ENCODE results near the gene PHF11.
"Not testable (repeated sequence)": the region's sequence is repeated elsewhere in the genome, so short reads cannot be mapped to it uniquely, and the experiment has no call there.

PHF11 gene

DNA sequence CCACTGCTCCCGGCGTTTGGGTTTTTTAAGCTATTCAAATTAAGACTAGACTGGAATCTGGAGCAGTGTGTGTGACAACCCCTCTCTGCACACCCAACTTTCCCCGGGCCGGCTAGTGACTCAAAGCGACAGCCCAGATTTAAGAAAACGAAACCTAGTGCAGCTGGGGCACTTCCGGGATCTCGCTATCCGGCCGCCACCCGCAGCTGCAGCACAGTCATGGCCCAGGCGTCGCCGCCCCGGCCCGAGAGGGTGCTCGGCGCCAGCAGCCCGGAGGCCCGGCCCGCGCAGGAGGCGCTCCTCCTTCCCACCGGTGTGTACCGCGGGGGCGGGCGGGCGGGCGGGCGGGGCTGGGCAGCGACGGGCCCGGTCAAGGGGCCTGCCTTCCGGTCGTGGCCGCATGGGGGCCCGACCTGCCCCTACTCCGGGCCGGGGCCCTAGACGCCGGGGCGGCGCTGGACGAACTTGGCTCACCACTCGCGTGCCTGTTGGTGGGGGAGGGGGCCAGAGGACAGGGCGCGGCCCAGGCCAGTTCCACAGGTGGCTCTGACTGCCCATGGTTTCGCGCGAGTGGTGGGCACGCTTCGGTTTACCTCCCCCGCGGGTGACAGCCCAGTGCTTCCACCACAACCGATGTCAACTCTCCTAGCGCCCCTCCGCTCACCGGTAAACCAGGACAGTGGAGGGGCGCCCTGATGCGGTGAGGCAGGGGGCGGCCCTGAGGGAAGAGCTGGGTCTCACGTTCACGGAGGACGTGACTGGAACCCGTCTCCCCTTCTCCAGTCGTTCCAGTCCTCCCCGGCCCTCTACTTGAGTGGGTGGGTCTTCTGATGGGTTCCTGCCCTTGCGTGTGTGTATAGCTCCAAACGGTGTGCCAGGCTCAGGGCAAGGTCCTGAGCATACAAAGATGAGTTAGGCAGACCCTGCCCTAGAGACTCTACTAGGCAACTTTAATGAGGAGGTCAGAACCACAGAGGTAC is at the start of gene PHF11:
Gene PHF11 (plus strand): TSS at position 171 of the 980 bp plus-strand sequence. CDS start 49 bp downstream, at position 220.
- DNase-seq: peak; percentile 59

DNA sequence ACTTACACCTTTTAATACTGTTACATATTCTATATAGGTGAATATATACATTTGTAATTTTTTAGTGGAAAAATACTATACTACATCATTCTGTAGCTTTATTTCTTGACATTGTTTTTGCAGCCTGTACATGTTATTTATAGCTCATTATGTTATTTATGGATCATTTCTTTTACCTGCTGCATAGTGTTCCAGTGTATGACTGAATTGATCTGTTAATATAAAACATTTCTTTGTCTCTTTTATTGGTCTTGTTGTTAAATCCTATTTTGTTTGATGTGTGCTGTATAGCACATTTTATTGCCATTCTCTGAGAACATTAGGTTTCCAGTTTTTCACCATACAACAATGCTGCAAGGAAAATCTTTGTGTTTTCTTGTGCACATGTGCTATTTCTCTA is 49.3 kb upstream of the PHF11 start:
- DNase-seq: no peak

DNA sequence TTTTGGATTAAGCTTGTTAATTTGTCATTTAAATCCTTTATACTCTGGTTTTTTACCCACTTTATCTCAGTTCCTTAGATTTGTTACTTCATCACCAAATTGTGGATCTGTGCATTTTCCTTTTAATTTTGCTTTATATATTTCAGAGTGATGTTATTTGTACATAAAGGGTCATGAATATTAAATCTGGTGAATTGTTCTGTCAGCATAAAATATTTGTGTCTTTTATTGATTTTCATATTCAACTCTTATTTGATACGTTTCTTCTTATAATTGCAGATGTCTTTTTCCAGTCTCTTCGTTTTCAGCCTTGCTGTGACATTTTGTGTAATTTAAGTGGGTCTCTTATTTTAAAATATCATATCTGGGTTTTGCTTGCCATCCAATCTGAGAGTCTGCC is 47.0 kb upstream of the PHF11 start:
- DNase-seq: no peak

DNA sequence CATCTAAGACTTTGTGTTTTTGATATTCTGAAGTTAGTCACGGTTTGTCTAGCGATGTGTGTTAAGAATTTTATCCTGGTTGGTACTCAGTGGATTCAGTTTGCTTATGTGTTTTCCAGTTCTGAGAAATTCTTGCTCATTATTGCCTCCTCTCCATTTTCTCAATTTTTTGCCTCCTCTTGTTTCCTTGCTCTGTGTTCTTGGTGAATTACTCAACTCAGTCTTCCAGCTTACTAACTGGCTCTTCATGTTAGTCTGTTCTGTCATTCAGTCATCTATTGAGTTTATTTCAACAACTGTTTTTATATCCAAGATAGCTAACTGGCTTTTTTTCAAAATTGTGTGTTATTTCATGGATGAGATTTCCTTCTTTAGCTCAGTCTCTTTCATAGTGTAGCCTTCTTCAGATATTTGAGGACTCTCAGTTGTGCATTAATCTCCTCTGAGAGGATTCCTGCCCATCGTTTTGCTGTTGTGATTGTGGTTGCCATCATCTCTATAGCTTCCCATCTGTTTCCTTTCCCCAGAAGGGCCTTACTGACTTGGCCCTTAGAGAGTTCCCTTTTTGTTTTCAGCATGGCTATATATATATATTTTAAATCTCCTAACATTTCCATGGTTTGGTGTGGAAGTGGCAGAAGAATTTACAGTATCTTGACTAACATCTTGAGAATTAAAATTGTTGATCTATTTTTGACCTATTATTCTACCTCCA is 45.5 kb upstream of the PHF11 start:
- no peak for DNase-seq

DNA sequence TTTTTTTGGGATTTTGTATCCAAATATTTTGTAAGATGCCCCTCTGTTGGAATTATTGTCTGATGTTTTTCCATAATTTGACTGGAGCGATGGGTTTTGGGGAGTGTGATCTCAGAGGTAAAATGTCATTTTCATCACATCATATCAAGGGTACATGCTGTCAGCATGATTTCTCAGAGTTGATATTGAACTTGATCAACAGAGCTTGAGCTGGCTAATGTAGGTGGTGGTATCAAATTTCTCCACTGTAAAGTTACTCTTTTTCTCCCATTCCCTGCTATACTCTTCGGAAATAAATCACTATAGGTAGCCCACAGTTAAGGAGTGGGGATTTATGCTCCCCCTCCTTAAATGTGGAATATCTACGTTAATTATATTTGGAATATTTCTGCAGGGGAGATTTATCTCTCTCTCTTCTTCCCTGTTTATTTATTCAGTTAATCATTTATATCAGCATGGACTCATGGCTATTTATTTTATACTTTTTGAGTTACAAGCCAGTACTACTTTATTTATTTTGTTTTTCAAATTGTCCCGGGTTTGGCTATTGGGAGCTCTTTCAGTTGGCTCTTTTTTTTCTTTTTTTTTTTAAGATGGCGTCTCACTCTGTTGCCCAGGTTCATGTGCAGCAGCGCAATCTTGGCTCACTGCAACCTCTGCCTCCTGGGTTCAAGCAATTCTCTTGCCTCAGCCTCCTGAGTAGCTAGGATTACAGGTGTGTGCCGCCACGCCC is 42.9 kb upstream of the PHF11 start:
- no peak for DNase-seq

DNA sequence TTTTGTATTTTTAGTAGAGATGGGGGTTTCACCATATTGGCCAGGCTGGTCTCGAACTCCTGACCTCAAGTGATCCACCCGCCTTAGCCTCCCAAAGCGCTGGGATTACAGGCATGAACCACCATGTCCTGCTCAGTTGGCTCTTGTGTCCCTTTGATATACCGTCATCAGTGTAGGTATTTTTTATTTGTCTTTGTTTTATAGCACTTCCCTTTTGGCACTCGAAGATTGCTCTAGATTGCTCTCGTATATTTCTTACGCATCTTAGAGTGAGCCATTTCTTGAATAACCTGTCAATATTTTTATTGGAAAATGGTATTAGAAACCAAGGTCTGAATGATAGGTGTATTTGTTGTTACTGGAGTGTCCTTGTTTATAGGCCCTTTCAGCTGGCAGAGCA is 42.3 kb upstream of the PHF11 start:
- DNase-seq: no peak

DNA sequence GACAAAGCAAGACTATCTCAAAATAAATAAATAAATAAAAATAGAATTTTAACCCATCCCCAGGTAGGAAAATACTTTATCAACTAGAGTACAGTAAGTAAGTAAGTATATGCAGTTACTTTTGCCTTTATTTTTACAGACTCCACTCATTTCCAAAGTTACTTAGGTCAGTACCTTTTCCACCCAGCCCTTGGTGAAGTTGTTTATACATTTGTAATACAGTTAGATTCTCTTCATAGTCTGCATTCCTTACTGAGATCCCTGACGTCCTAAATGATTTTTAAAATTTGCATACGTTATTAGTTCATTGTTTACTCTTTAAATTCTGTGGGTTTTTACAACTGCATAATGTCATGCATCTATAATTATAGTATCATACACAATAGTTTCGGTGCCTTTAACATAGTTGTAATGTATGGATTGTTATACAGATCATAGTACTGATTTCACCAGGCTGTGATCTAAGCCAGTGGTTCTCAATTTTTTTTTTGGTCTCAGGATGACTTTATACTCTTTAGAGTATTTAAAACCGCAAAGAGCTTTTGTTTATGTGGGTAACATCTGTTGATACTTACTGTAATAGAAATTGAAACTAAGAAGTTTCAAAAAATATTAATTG is 41.3 kb upstream of the PHF11 start:
- DNase-seq: no peak

DNA sequence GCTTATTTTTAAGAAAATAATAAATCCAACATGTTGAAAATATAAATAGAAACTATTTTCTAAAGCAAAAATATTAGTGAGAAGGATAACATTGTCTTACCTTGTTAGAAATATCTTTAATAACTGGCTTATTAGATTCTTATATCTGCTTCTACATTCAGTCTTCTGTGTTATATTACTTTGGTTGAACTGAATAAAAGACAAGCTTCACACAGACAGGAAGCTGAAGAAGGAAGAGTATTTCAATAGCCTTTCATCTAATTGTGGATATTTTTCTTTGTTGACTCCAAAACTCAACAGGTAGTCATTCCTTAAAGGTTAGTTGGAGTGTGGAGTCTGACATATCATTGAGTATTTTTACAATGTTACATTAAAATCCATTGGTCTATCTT is 40.8 kb upstream of the PHF11 start:
- no peak for DNase-seq

DNA sequence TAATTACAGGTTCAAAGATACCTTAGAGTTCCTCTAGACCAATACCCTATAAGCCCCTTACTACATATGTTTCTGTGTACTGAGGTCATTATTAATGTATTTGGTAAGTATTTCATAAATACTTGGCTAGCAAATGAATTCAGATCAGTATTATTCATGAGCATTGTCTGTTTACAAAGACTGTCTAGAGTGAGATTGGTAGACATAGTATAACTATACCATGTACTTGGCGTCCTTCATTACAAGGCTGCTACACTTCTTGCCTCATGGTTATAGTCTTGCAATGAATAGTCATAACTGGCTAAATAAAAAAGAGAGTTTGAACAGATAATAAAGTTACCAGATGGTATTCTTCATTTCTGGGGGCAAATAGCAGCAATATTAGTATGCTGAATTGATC is 39.6 kb upstream of the PHF11 start:
- DNase-seq: no peak

DNA sequence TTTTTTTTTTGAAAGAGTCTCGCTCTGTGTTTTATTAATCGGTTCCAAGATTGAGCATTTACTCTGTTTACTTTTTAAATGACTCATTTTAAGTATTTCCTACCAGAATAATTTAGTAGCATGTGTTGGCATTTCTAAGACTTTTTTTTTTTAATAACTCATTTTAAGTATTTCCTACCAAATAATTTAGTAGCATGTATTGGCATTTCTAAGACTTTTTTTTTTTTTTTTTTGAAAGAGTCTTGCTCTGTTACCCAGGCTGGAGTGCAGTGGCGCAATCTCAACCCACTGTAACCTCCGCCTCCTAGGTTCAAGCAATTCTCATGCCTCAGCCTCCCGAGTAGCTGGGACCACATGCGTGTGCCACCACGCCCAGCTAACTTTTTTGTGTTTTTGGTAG is 38.5 kb upstream of the PHF11 start:
- DNase-seq: no peak

DNA sequence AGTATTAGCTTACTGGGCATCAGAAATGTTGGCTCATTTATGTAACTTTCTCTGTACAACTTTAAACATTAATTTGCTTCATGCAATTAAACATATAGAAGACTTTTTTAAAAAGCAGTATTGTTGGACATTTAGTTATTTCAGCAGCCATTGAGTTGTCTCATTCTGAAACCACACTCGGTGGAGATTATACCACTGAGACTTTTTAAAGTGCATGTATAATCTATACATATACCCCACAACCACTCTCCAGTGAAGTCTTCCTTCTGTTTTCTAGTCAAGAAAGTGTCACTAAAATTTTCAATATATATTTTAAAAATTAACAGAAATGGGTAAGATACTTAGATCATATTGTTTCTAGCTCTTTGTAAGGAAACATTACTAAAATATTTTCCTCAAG is 36.2 kb upstream of the PHF11 start:
- no peak for DNase-seq

DNA sequence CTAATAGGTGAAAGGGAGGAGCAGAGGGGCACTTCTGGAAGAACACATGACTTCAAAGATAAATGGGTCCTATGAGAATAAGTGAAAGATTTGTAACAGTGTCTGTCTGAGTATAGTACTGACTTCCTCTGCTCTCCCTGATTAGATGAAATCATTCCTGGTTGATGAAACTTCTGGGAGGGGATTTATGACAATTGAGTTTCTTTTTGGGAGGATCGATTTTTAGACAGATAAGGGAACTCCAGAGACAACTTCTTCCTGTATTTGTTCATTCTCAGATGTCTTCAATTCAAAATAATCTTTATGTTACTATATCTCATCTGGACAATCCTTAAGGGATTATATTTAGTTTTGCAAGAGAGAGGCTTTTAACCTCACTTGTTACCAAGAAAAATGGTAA is 31.7 kb upstream of the PHF11 start:
- no peak for DNase-seq

DNA sequence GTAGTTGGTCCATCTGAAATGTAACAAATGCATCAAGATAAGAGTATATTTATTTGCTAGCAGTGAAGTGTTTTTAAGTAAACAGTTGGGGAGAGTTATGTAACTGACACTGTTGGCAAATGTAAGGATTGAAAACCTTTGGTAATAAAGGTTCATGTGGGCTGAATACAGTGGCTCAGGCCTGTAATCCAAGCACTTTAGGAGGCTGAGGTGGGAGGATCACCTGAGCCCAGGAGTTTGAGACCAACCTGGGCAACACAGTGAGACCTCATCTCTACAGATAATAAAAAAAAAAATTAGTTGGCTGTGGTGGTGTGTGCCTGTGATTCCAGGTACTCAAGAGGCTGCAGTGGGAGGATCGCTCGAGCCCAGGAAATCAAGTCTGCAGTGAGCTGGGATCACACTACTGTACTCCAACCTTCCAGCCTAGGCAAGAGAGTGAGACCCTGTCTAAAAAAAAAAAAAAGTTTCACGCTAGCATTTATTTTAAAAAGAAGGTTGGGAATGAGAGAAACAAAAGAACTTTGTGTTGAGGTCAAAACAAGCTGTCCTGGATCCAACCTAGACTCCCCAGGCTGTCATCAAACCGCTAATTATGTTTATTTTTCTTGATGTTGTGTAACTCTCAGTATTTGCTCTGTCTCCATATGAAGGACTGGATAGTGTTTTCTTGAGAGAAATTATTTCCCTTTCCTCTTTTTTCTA is 31.0 kb upstream of the PHF11 start:
- DNase-seq: no peak

DNA sequence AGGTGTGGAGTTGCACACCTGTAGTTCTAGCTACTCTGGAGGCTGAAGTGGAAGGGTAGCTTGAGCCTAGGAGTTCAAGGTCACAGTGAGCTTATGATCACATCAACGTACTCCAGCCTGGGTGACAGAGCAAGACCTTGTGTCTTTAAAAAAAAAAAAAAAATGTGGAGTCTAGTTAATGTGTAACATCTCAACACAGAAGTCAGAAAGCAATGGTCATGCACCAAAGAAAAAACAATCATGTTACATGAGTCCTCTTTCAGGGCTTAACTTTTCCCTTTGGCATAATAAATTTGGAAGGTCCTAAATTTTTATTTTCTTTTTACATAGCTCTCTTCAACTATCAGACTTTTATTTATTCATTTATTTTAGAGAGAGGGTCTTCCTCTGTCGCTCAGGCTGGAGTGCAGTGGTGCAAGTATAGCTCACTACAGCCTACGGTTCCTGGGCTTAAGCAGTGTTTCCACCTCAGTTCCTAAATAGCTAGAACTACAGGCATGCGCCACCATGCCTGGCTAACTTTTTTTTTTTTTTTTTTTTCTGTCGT is 29.4 kb upstream of the PHF11 start:
- no peak for DNase-seq

DNA sequence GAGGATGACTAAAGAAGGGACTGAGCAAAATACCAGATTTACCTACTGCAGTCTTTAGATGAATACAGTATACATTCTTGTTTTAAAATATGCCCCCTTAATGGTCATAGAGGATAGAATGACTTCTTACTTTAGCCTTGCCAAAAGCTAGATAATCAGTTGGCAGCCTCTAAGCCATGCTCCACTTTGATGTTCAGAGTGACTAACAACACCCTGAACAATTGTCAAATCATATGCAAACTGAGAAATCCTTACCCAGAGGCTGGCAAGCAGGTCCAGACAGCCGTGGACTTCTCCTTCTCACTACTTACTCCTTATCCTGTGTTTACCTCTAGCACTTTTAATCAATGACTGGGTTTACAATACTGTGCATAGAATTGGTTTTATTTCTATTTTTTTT is 23.6 kb upstream of the PHF11 start:
- no peak for DNase-seq

DNA sequence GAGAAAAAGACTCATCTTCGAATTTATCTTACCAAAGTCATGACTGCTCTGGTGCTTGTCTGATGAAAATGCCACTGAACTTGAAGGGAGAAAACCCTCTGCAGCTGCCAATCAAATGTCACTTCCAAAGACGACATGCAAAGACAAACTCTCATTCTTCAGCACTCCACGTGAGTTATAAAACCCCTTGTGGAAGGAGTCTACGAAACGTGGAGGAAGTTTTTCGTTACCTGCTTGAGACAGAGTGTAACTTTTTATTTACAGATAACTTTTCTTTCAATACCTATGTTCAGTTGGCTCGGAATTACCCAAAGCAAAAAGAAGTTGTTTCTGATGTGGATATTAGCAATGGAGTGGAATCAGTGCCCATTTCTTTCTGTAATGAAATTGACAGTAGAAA is 19.2 kb upstream of the PHF11 start:
- no peak for DNase-seq

DNA sequence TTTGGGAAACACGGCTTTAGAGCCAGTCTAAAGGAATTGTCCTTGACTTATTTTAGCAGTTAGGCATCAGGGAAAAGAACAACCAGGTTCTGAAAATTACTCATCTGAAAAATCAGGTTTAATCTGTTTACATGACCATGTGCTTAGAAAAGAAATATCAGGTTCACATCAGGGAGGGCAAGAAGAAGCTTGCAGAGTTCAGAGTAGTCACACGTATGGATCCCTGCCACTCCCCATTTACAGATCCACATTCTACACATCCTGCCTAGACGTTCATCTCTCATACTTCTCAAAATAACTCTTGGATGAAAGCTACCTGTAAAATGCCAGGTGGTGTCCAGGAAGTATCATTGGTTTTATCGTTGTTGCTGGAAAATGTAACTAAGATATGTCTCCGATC is 14.0 kb upstream of the PHF11 start:
- no peak for DNase-seq

DNA sequence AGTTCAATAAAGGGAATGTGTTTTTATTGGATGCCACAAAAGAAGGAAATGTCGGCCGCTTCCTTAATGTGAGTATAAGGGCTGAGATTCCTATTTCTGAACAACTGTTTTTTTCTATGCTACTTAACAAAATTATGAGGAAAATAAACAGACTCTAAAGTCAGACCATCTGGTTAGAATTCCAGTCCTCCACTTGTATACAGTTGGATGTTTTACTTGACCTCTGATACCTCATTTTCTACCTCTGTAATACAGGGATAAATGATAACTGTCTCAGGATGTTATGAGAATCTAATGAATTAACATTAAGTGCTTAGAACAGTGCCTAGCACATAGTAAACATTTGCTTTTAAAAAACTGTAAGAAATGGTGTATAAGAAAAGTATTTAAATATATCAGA is 7.2 kb upstream of the PHF11 start:
- no peak for DNase-seq

DNA sequence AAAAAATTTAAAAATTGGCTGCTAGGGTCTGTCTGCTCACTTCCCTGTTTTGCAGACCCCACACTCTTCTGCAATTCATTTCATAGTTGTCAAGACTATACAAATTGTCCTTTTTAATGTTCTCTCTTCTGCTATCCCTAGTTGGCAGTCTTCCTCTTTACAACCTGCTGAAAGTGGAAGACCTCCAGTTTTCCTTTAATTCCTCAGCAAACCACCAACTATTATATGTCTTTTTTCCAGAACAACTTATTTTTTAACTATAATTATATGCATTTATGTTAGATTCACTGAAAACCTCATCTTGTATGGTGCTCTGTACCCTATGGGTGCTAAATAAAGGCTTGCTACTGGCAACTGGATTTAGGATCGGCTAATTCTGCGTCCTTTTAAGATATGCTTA is 1.1 kb upstream of the PHF11 start:
- no peak for DNase-seq

DNA sequence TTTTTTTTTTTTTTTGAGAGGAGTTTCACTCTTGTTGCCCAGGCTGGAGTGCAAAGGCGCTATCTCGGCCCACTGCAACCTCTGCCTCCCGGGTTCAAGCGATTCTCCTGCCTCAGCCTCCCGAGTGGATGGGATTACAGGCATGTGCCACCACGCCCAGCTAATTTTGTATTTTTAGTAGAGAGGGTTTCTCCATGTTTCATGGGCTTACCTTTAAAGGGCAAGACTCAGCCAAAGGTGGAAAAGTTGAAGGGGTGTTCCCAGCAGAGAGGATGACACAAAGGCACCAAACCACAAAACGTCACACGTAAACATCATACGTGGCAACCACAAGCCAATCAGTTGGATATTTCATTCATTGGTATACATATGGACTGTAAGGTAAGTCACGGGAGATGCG is 1.1 kb downstream of the PHF11 start:
- DNase-seq: not testable (repeated sequence)

DNA sequence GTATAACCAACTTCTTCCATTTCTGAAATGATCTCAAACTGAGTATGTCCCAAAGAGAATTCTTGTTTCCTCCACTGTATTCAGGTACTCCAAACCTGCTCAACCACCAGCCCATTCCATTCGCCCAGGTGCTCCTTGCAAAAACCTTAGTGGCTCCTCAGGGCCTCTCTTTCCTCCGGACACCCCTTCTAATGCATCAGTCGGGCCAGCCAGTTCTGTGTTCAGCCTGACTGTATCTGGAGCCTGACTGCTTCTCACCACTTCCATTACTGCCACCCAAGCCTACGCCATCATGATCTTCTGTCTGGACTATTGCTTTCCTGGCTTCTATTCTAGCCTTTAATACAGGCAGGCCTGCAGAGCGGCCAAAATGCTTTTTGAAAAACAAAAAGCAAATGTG is 1.5 kb downstream of the PHF11 start:
- no peak for DNase-seq

DNA sequence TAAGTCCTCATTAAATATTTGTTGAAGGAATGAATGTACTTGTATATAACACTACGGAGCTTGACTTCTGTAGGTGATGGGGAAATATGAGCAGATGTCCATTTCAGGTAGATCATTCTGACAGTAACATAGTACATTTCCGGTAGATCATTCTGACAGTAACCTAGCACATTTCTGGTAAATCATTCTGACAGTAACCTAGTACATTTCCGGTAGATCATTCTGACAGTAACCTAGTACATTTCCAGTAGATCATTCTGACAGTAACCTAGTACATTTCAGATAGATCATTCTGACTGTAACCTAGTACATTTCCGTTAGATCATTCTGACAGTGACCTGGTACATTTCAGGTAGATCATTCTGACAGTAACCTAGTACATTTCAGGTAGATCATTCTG is 2.5 kb downstream of the PHF11 start:
- no peak for DNase-seq

Measured in amniotic stem cell (primary cell).